AG09309 (cell line): ENCODE results near the gene CDK9.

ENCODE experiments used
- DNase-seq: peaks from one replicate; pipeline ENCODE4 v3.0.0-alpha.2; 2010; ENCODE audit warnings: low read depth
- H3K4me3 ChIP-seq: 2 replicates; pipeline ENCODE4 v1.5.1; 2011; ENCODE audit warnings: mild to moderate bottlenecking, low read depth, low read length, moderate library complexity; ENCODE audit not compliant: control insufficient read depth
- TF ChIP-seq, protein P1 (sequence below): IDR thresholded peaks from 2 replicates; pipeline ENCODE4 v1.5.1; 2011; ENCODE audit warnings: mild to moderate bottlenecking, low read depth, low read length, inconsistent platforms; ENCODE audit not compliant: insufficient read depth, control insufficient read depth; ENCODE audit errors: missing control alignments

Gene CDK9

GRCh38 chr9:127810378-127811187, 24.7 kb downstream of the CDK9 start:
- TF ChIP-seq, protein P1, sequence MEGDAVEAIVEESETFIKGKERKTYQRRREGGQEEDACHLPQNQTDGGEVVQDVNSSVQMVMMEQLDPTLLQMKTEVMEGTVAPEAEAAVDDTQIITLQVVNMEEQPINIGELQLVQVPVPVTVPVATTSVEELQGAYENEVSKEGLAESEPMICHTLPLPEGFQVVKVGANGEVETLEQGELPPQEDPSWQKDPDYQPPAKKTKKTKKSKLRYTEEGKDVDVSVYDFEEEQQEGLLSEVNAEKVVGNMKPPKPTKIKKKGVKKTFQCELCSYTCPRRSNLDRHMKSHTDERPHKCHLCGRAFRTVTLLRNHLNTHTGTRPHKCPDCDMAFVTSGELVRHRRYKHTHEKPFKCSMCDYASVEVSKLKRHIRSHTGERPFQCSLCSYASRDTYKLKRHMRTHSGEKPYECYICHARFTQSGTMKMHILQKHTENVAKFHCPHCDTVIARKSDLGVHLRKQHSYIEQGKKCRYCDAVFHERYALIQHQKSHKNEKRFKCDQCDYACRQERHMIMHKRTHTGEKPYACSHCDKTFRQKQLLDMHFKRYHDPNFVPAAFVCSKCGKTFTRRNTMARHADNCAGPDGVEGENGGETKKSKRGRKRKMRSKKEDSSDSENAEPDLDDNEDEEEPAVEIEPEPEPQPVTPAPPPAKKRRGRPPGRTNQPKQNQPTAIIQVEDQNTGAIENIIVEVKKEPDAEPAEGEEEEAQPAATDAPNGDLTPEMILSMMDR, result no peak
- DNase-seq, result no peak
- H3K4me3 ChIP-seq, result no peak overlapping the region

GRCh38 chr9:127812011-127812410, 26.2 kb downstream of the CDK9 start:
- no peak for DNase-seq
- H3K4me3 ChIP-seq, result no peak overlapping the region
- TF ChIP-seq, protein P1, result no peak

DNA sequence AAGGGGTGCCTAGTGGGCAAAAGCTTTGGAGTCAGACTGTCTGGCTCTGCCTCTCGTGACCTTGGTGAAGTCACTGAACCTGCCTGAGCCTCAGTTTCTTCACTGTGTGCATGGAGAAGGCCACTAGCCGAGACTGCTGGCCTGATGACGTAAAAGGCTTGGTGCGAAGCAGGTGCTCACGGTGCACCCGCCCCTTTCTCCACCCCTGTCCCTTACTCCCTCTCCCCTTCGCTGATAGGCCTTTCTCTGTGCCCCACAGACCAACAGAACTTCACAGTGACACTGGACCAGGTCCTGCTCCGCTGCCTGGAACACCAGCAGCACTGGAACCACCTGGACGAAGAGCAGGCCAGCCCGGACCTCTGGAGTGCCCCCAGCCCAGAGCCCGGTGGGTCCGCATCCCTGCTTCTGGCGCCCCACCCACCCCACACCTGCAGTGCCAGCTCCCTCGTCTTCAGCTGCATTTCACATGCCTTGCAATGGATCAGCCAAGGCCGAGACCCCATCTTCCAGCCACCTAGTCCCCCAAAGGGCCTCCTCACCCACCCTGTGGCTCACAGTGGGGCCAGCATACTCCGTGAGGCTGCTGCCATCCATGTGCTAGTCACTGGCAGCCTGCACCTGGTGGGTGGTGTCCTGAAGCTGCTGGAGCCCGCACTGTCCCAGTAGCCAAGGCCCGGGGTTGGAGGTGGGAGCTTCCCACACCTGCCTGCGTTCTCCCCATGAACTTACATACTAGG, 27.3 kb downstream of the CDK9 start:
- no peak for DNase-seq
- TF ChIP-seq, protein P1, result no peak

DNA sequence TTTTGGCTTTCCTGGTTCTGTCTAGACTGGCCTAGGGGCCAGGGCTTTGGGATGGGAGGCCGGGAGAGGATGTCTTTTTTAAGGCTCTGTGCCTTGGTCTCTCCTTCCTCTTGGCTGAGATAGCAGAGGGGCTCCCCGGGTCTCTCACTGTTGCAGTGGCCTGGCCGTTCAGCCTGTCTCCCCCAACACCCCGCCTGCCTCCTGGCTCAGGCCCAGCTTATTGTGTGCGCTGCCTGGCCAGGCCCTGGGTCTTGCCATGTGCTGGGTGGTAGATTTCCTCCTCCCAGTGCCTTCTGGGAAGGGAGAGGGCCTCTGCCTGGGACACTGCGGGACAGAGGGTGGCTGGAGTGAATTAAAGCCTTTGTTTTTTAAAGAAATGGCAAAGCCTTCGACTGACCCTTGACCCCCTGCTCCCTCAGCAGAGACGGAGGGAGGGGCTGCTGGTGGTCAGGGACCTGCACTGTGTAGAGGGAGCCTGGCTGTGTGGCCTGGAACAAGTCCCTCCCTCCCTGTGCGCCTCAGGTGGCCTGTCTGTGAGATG, 27.9 kb downstream of the CDK9 start:
- H3K4me3 ChIP-seq, result no peak overlapping the region
- DNase-seq, result no peak
- TF ChIP-seq, protein P1, result no peak

More for the DNA sequence above, 27.3 kb downstream of the CDK9 start:
- no peak overlapping the region for H3K4me3 ChIP-seq

DNA sequence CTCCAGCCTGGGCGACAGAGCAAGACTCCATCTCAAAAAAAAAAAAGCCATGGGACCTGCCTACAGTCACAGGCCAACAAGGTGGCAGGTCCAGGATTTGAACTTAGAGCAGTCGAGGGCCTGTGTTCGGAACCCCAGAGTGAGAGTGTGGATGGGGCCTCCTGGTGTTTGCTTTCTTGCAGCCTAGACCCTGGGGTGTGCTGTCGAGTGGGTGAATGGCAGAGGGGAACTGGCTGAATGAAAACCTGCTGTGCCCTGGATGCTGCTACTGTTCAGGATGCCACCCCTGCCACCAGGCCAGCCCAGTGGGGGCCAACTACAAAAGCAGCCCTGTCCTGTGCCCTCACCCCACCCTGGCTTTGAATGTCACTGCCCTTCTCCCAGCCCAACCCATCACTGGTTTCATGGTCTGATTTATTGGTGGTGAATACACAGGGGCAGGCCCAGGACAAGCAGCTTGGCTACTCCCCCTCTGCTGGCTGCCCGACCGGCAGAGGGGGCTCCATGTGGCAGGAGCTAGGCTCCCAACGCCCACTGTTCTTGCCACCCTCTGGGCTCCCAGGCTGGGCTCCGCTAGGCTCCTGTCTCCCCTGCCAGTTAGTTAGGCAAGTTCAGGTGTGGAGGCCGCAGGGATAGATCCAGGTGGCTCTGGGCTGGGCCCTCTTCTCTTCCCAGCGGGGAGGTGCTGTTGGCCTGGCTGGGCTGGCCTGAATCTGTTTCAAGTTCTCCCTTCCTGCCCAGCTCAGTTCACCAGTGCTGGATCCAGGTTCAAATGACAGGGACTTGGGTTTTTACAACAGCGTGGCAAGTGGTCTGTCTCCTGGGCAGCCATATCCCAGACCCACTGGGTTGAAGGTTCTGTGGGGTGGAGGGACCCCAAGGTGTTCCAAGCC, 29.0 kb downstream of the CDK9 start:
- H3K4me3 ChIP-seq, result no peak overlapping the region
- DNase-seq, result no peak
- TF ChIP-seq, protein P1, result no peak

- TF ChIP-seq, protein P1, result no peak
- H3K4me3 ChIP-seq, result no peak overlapping the region
These were observed 29.9 kb downstream of the CDK9 start for GRCh38 chr9:127815512-127816361.

More at GRCh38 chr9:127815512-127816361, 29.9 kb downstream of the CDK9 start:
- DNase-seq, result no peak
